Measurements from ENCODE around the gene CCND1.
A peak's percentile ranks its signal among the peaks of the same experiment; 100 is the strongest.
"Not testable (repeated sequence)": the region's sequence is repeated elsewhere in the genome, so short reads cannot be mapped to it uniquely, and the experiment has no call there.

Gene CCND1

GRCh38 chr11:69618237-69618636 lies 22.7 kb upstream of the CCND1 start:
- DNase-seq, result no peak

GRCh38 chr11:69620683-69621290 lies 20.2 kb upstream of the CCND1 start:
- DNase-seq, result no peak

- not testable (repeated sequence) for DNase-seq
Observed at GRCh38 chr11:69622097-69622681, 18.8 kb upstream of the CCND1 start.

- no peak for DNase-seq
Observed at GRCh38 chr11:69624293-69624692, 16.7 kb upstream of the CCND1 start.

- DNase-seq, result no peak
Observed at GRCh38 chr11:69625476-69625875, 15.5 kb upstream of the CCND1 start.

GRCh38 chr11:69627551-69627950 lies 13.4 kb upstream of the CCND1 start:
- DNase-seq, result no peak

- DNase-seq, result no peak
Observed at GRCh38 chr11:69630017-69630416, 10.9 kb upstream of the CCND1 start.

- DNase-seq, result no peak
Observed at GRCh38 chr11:69630424-69630823, 10.5 kb upstream of the CCND1 start.

- no peak for DNase-seq
Observed at GRCh38 chr11:69632900-69633299, 8.1 kb upstream of the CCND1 start.

- no peak for DNase-seq
Observed at GRCh38 chr11:69634069-69634468, 6.9 kb upstream of the CCND1 start.

GRCh38 chr11:69634590-69634989 lies 6.4 kb upstream of the CCND1 start:
- DNase-seq, result no peak

- DNase-seq, result no peak
Observed at GRCh38 chr11:69635195-69635594, 5.8 kb upstream of the CCND1 start.

GRCh38 chr11:69635804-69636511 lies 5.0 kb upstream of the CCND1 start:
- DNase-seq, result no peak

- DNase-seq, result no peak
Observed at GRCh38 chr11:69636512-69637197, 4.3 kb upstream of the CCND1 start.

GRCh38 chr11:69637198-69637940 lies 3.6 kb upstream of the CCND1 start:
- no peak for DNase-seq

GRCh38 chr11:69637941-69638871 lies 2.8 kb upstream of the CCND1 start:
- DNase-seq, result no peak

- peak; percentile 24 for DNase-seq
Observed at GRCh38 chr11:69638941-69639681, 1.8 kb upstream of the CCND1 start.

- DNase-seq, result no peak
Observed at GRCh38 chr11:69639831-69640230, 1.1 kb upstream of the CCND1 start.

- DNase-seq, result no peak
Observed at GRCh38 chr11:69640260-69640994, 529 bp upstream of the CCND1 start.

All from NCI-H1694 (cell line).